Measurements from ENCODE around the gene XYLT1. TPM values are rescaled to one million over a fixed set of nuclear protein-coding genes. Genes with fewer than 3 reads are reported as not detected.
A peak's percentile ranks its signal among the peaks of the same experiment; 100 is the strongest.
"Not testable (repeated sequence)": the region's sequence is repeated elsewhere in the genome, so short reads cannot be mapped to it uniquely, and the experiment has no call there.

Gene XYLT1
- polyA plus RNA-seq, 3 donors from 2014 or later = 0.79 to 6.2 (median 3.3) TPM

DNA sequence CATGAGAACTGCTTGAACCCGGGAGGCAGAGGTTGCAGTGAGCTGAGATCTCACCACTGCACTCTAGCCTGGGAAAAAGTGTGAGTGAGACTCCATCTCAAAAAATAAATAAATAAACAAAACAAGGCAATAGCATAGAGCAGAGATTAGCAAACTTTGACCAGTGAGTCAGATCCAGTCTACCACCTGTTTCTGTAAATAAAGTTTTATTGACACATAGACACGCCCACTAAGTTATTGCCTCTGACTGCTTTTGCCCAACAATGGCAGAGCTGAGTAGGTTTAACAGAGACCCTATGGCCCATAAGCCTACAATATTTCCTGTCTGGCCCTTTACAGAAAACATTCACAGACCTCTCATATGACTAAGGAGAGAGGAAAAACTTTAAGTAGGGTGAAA lies 44.3 kb downstream of the XYLT1 start:
- Mint-ChIP-seq H3K27me3 (ENCODE audit: low read depth in 3 of 3) (no peaks in the 10 kb centered on the region), H3K27ac (peak overlapping the region in 3 of 6 donors; percentile 4 to 27 (median 8)), H3K36me3 (peaks cover 0 to 12% (median 8%) of the 10 kb centered on the region in 3 donors), H3K4me3 (no peak overlapping the region), H3K4me1 (peaks cover 42 to 49% of the 10 kb centered on the region in 2 donors), H3K9me3 (no peaks in the 10 kb centered on the region)
- no peak for DNase-seq

DNA sequence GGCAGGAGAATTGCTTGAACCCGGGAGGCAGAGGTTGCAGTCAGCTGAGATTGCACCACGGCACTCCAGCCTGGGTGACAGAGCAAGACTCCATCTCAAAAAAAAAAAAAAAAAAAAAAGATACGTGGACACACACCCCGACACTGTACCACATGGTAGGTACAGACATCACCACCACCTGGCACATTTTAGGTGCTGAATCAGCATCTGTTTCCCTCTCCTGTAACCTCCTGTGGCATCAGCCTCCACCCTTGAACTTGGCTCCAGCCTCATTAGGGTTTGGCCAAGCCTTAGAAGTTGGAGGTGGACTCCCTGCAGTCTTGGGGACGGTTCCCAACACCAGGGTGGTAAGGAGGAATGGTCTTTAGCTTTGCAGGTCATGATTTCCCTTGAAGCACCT lies 46.0 kb downstream of the XYLT1 start:
- peaks cover 42 to 46% of the 10 kb centered on the region in 2 donors for H3K4me1 Mint-ChIP-seq
- no peak for DNase-seq
- no peaks in the 10 kb centered on the region for H3K9me3 Mint-ChIP-seq
- peaks cover 0 to 1% (median 0%) of the 10 kb centered on the region in 3 donors for H3K27me3 Mint-ChIP-seq (ENCODE audit: low read depth in 3 of 3)
- H3K4me3 Mint-ChIP-seq = no peak overlapping the region
- H3K27ac Mint-ChIP-seq = no peak overlapping the region
- peaks cover 0 to 12% (median 8%) of the 10 kb centered on the region in 3 donors for H3K36me3 Mint-ChIP-seq

DNA sequence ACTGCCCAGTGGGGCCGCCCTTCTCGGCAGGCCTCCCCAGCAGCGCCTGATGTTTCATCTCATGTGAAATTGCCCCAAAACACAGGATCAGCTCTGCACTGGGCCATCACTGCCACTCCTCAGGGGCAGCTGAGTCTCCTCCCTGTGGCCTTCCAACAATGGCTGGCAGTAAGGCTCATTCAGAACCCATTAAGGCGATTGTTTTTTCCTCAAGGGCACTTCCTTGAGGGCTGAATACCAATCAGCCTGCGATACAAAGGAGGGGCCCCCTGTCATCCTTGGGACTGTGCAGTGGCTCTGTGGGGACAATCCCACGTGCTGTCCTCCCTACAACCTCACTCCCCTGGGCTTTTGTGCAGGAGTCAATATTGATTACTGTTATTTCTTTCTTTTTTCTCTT lies 47.5 kb downstream of the XYLT1 start:
- H3K27ac Mint-ChIP-seq = peak overlapping the region in 1 of 6 donors; percentile 35
- H3K4me1 Mint-ChIP-seq = peaks cover 41% of the 10 kb centered on the region in 2 donors
- DNase-seq = no peak
- H3K9me3 Mint-ChIP-seq = no peaks in the 10 kb centered on the region
- H3K27me3 Mint-ChIP-seq (ENCODE audit: low read depth in 3 of 3) = peaks cover 0 to 1% (median 0%) of the 10 kb centered on the region in 3 donors
- H3K4me3 Mint-ChIP-seq = no peak overlapping the region
- peaks cover 0 to 10% (median 5%) of the 10 kb centered on the region in 3 donors for H3K36me3 Mint-ChIP-seq

DNA sequence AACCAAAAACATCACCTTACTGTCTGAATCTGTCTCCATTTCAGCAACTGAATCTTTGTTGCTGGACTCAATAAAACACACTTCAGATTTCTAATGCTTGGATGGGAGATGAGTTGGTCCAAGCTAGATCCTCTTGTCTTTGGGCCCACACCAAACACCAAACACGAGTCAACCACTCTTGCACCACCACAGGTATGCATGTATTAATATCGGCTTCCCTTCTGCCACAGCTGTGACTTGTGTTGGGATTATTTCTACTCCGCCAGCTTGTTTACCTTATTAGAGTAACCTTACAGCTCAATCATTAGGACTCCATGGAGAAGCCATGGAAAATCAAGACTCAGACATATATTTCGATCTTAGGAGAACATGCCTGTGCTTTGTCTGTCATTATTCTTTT lies 49.9 kb downstream of the XYLT1 start:
- no peak for DNase-seq
- no peak overlapping the region for H3K4me3 Mint-ChIP-seq
- no peaks in the 10 kb centered on the region for H3K9me3 Mint-ChIP-seq
- peak overlapping the region in 1 of 6 donors; percentile 12 for H3K27ac Mint-ChIP-seq
- H3K27me3 Mint-ChIP-seq (ENCODE audit: low read depth in 3 of 3) = peaks cover 0 to 1% (median 0%) of the 10 kb centered on the region in 3 donors
- peaks cover 49 to 53% of the 10 kb centered on the region in 2 donors for H3K4me1 Mint-ChIP-seq
- peaks cover 0 to 4% (median 0%) of the 10 kb centered on the region in 3 donors for H3K36me3 Mint-ChIP-seq

DNA sequence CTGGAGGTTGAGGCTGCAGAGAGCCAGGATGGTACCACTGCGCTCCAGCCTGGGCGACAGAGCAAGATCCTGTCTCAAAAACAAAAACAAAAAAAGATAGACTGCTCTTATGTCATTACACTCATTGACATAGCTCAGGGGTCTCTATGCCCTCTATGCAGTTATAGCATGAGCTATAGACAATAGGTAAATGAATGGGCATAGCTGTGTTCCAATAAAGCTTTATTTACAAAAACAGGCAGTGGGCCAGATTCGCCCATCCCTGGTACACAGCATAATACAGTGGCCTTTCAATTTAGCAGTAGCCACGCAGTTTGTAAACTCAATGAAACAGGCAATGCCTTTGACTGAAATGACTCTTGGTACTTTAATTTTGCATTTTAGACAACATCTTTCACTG lies 51.5 kb downstream of the XYLT1 start:
- Mint-ChIP-seq H3K27me3 (ENCODE audit: low read depth in 3 of 3) (peaks cover 0 to 1% (median 0%) of the 10 kb centered on the region in 3 donors), H3K36me3 (peaks cover 0 to 3% (median 0%) of the 10 kb centered on the region in 3 donors), H3K9me3 (no peaks in the 10 kb centered on the region), H3K27ac (peak overlapping the region in 1 of 6 donors; percentile 36), H3K4me3 (no peak overlapping the region), H3K4me1 (peaks cover 53 to 56% of the 10 kb centered on the region in 2 donors)
- DNase-seq = no peak

DNA sequence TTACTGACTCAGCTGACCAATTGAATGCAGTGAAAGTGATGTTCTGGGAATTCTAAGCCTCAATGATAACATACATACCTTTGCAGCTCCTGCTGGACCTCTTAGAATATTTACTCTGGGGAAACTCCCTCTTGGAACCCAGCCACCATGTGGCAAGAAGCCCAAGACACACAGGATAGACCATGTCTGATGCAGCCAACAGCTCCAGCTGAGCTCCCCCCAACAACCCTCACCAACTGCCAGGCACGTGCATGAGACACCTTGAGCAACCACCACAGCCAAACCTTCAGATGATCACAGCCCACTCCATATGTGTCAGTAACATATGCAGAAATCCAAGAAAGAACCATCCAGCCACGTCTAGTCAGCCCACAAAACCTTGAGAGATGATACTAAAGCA lies 53.0 kb downstream of the XYLT1 start:
- Mint-ChIP-seq H3K27me3 (ENCODE audit: low read depth in 3 of 3) (peaks cover 0 to 1% (median 0%) of the 10 kb centered on the region in 3 donors), H3K27ac (peak overlapping the region; percentile 83 to 94 (median 87)), H3K4me3 (peak overlapping the region in 3 of 5 donors; percentile 85 to 88 (median 85)), H3K36me3 (no peaks in the 10 kb centered on the region), H3K9me3 (no peaks in the 10 kb centered on the region), H3K4me1 (peaks cover 58 to 62% of the 10 kb centered on the region in 2 donors)
- DNase-seq = no peak

DNA sequence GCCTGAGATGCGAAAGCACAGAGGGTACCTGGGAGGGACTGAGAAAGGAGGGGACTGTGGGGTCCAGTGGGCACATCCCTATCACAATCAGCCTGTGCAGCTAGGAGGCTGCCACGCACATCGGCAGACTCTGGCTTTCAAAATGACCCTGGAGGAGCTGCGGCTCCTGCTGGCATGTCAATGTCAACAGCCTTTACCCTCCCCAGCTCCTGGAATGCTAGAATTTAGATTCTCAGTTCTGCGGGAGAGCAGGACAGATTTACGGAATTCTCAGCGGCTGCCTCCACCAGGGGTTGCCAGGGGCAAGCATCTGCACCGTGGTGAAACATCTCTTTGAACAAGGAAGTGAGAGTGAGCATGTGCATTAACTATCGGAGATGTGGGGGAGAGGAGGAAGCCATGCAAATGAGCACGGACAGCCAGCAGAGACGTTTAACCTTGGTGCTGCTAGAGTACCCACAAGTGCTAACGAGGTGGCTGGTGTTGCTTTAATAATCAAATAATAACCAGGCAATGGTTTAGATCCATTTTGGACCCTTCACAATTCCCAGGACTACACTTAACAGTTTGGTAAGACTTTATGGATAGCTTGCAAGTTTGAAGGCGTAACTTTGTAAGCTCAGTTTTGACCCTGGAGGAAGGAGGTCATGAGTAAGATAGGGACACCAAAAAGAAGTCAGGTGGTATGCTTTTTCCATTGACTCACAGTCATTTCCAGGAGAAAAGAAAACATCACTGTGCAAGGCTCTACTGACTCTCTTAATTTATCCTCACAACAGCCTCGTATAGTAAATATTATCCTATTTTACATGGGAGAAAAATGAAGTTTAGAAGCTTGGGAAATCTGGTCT lies 54.1 kb downstream of the XYLT1 start:
- H3K27ac Mint-ChIP-seq = peak overlapping the region; percentile 83 to 94 (median 88)
- H3K36me3 Mint-ChIP-seq = no peaks in the 10 kb centered on the region
- H3K4me1 Mint-ChIP-seq = peaks cover 64 to 72% of the 10 kb centered on the region in 2 donors
- no peaks in the 10 kb centered on the region for H3K9me3 Mint-ChIP-seq
- H3K4me3 Mint-ChIP-seq = peak overlapping the region; percentile 80 to 91 (median 85)
- peaks cover 0 to 1% (median 0%) of the 10 kb centered on the region in 3 donors for H3K27me3 Mint-ChIP-seq (ENCODE audit: low read depth in 3 of 3)
- peak; percentile 67 to 75 (median 70) for DNase-seq

DNA sequence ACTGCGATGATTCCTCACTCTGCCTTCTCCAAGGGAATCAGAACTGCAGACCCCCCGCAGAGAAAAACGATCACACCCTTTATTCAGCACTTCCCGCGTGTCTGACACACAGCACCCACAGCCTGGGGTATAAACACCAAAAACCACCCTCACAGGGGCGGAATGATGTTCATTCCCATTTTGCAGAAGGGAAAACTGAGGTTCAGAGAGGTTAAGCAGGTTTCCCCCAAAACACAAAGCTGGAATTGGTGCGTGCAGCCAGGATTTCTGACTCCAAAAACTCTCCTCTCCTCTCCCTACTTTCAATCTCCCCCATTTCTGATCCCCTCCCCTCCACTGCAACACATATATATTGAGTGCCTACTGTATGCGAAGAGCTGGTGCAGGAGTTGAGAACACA lies 55.8 kb downstream of the XYLT1 start:
- Mint-ChIP-seq H3K4me1 (peaks cover 63 to 66% of the 10 kb centered on the region in 2 donors), H3K27me3 (ENCODE audit: low read depth in 3 of 3) (no peaks in the 10 kb centered on the region), H3K9me3 (no peaks in the 10 kb centered on the region), H3K36me3 (peaks cover 3 to 5% (median 3%) of the 10 kb centered on the region in 3 donors), H3K4me3 (peak overlapping the region; percentile 65 to 85 (median 77)), H3K27ac (peak overlapping the region; percentile 60 to 91 (median 80))
- no peak for DNase-seq

DNA sequence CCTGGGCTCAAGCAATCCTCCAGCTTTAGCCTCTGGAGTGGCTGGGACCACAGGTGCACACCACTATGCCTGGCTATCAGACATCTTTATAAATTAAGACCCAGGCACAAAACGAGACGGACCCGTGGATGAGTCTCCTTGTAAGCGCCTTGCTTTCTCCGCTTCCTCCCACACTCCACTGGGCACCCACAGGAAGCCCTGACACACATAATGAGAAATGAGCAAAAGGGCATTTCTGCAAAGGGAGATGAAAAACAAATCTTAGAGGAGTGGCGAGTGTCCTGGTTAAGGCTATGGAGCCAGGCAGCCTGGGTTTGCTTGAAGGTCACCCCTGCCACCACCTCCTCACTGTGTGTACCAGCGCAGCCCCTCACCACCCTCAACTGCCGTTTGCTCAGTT lies 56.3 kb downstream of the XYLT1 start:
- Mint-ChIP-seq H3K27ac (peak overlapping the region; percentile 60 to 91 (median 80)), H3K27me3 (ENCODE audit: low read depth in 3 of 3) (no peaks in the 10 kb centered on the region), H3K4me1 (peaks cover 63 to 68% of the 10 kb centered on the region in 2 donors), H3K36me3 (peaks cover 3 to 7% (median 3%) of the 10 kb centered on the region in 3 donors), H3K4me3 (peak overlapping the region; percentile 65 to 85 (median 77)), H3K9me3 (no peaks in the 10 kb centered on the region)
- DNase-seq = peak; percentile 9 to 23 (median 14)

DNA sequence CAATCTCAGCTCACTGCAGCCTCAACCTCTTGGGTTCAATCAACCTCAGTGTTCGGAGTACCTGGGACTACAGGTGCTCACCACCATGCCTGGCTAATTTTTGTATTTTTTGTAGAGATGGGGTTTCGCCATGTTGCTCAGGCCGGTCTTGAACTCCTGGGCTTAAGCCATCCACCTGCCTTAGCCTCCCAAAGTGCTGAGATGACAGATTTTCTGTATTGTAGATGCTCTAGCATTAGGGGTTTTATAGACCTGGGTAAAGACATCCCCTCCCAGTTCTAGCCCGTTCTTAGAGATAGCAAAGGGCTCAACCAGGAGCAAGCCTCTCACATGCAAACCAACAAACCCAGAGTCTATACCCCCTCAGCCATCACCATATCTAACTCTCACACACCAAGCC lies 57.3 kb downstream of the XYLT1 start:
- H3K27ac Mint-ChIP-seq = peak overlapping the region in 2 of 6 donors; percentile 85 to 89
- no peaks in the 10 kb centered on the region for H3K27me3 Mint-ChIP-seq (ENCODE audit: low read depth in 3 of 3)
- H3K36me3 Mint-ChIP-seq = peaks cover 3 to 9% (median 7%) of the 10 kb centered on the region in 3 donors
- peak overlapping the region in 3 of 5 donors; percentile 7 to 51 (median 42) for H3K4me3 Mint-ChIP-seq
- DNase-seq = no peak
- H3K9me3 Mint-ChIP-seq = no peaks in the 10 kb centered on the region
- H3K4me1 Mint-ChIP-seq = peaks cover 69 to 74% of the 10 kb centered on the region in 2 donors

DNA sequence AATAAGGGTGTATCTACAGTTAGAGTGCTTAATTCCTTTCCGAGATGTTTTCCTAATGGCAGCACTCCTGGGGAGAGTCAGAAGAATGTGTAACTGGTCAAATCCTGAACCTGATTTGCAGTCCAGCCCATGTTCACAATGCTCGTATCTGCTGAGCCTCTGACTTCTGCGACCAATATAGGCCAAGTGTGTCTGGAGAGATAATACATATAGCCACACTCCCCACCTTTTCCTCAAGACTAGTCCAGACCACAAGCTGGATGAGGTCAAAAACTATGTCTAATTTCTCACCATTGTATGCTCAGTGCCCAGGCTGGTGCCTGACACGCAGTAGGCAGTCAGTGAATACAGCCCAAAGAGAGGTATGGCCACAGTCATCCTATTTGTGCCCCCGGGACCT lies 58.0 kb downstream of the XYLT1 start:
- Mint-ChIP-seq H3K4me1 (peaks cover 67 to 71% of the 10 kb centered on the region in 2 donors), H3K27ac (no peak overlapping the region), H3K27me3 (ENCODE audit: low read depth in 3 of 3) (no peaks in the 10 kb centered on the region), H3K4me3 (no peak overlapping the region), H3K9me3 (no peaks in the 10 kb centered on the region), H3K36me3 (peaks cover 3 to 11% (median 7%) of the 10 kb centered on the region in 3 donors)
- DNase-seq = no peak

DNA sequence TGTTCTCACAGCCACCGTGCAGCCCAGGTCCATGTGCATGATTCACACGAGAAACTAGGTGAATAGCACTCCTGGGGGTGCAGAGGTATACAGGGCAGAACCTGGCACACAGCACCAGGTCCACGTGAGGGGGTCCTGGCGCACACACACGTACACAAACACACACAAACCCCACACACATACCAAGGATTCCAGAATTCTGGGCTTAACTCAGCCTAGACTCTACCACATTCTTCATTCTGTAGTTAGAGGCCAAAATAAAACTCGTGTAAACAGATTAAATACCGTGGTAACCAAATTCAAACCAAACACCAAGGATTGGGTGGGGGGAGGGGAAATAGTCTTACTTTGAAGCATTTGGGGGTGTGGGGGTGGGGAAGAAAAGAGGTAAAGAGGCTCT lies 58.5 kb downstream of the XYLT1 start:
- Mint-ChIP-seq H3K9me3 (no peaks in the 10 kb centered on the region), H3K36me3 (peaks cover 3 to 13% (median 7%) of the 10 kb centered on the region in 3 donors), H3K27me3 (ENCODE audit: low read depth in 3 of 3) (no peaks in the 10 kb centered on the region), H3K4me1 (peaks cover 61 to 65% of the 10 kb centered on the region in 2 donors), H3K4me3 (no peak overlapping the region), H3K27ac (peak overlapping the region in 1 of 6 donors; percentile 74)
- no peak for DNase-seq

DNA sequence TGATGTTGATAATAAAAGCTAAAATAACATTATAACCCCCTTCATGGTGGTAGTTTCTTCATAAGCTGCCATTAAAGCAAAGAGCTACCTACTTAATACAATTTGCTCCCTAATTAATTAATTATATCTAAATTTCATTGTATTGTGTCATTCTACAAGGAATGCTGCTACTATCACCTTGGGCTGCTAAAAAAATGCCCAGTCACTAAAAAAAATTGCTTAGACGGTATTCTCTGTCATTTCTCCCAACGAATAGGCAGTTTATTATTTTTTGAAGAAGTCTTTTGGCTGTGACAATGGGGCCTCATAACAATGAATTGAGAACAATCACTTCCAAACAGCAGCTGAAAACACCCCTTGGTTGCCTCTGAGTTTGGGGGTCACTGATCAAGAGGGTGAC lies 59.5 kb downstream of the XYLT1 start:
- DNase-seq = no peak
- H3K27ac Mint-ChIP-seq = peak overlapping the region in 1 of 6 donors; percentile 25
- no peaks in the 10 kb centered on the region for H3K27me3 Mint-ChIP-seq (ENCODE audit: low read depth in 3 of 3)
- no peaks in the 10 kb centered on the region for H3K9me3 Mint-ChIP-seq
- peaks cover 3 to 13% (median 10%) of the 10 kb centered on the region in 3 donors for H3K36me3 Mint-ChIP-seq
- peaks cover 52 to 56% of the 10 kb centered on the region in 2 donors for H3K4me1 Mint-ChIP-seq
- H3K4me3 Mint-ChIP-seq = no peak overlapping the region

DNA sequence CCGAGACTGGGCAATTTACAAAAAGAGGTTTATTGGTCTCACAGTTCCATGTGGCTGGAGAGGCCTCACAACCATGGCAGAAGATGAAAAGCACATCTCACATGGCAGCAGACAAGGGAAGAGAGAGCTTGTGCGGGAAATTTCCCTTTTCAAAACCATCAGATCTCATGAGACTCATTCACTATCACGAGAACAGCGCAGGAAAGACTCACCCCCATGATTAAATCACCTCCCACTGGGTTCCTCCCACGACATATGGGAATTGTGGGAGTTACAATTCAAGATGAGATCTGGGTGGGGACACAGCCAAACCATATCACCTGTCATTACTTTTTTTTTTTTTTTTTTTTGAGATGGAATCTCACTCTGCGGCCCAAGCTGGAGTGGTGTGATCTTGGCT lies 60.4 kb downstream of the XYLT1 start:
- not testable (repeated sequence) for DNase-seq; H3K27me3 Mint-ChIP-seq (ENCODE audit: low read depth in 3 of 3); H3K4me3 Mint-ChIP-seq; H3K9me3 Mint-ChIP-seq
- Mint-ChIP-seq H3K27ac (peak overlapping the region in 3 of 6 donors; percentile 42 to 86 (median 69)), H3K4me1 (peaks cover 42 to 46% of the 10 kb centered on the region in 2 donors), H3K36me3 (peaks cover 3 to 13% (median 11%) of the 10 kb centered on the region in 3 donors)
